ENCODE data around the gene SMIM43.

GRCh38 chr4:121792966-121793365 lies 28.0 kb upstream of the SMIM43 start:
- TF ChIP-seq, protein P1, sequence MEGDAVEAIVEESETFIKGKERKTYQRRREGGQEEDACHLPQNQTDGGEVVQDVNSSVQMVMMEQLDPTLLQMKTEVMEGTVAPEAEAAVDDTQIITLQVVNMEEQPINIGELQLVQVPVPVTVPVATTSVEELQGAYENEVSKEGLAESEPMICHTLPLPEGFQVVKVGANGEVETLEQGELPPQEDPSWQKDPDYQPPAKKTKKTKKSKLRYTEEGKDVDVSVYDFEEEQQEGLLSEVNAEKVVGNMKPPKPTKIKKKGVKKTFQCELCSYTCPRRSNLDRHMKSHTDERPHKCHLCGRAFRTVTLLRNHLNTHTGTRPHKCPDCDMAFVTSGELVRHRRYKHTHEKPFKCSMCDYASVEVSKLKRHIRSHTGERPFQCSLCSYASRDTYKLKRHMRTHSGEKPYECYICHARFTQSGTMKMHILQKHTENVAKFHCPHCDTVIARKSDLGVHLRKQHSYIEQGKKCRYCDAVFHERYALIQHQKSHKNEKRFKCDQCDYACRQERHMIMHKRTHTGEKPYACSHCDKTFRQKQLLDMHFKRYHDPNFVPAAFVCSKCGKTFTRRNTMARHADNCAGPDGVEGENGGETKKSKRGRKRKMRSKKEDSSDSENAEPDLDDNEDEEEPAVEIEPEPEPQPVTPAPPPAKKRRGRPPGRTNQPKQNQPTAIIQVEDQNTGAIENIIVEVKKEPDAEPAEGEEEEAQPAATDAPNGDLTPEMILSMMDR (IDR thresholded peaks at IDR 0.05): no peak
- TF ChIP-seq MAX (IDR thresholded peaks at IDR 0.05; ENCODE audit: low read depth) (no peak), TCF12 (IDR thresholded peaks at IDR 0.05) (no peak), EZH2phosphoT487 (IDR thresholded peaks at IDR 0.05; ENCODE audit: borderline replicate concordance, low read depth) (no peak), RAD21 (IDR thresholded peaks at IDR 0.05; ENCODE audit: low read length) (no peak), YY1 (IDR thresholded peaks at IDR 0.05; ENCODE audit: low read depth) (no peak), JUND (IDR thresholded peaks at IDR 0.05) (no peak), FOXJ3 (CRISPR knock-in tag; IDR thresholded peaks at IDR 0.05) (no peak)
- TF ChIP-seq, protein P2, sequence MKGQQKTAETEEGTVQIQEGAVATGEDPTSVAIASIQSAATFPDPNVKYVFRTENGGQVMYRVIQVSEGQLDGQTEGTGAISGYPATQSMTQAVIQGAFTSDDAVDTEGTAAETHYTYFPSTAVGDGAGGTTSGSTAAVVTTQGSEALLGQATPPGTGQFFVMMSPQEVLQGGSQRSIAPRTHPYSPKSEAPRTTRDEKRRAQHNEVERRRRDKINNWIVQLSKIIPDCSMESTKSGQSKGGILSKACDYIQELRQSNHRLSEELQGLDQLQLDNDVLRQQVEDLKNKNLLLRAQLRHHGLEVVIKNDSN (IDR thresholded peaks at IDR 0.05; ENCODE audit: borderline replicate concordance, low read depth): no peak
- TF ChIP-seq, protein P3, sequence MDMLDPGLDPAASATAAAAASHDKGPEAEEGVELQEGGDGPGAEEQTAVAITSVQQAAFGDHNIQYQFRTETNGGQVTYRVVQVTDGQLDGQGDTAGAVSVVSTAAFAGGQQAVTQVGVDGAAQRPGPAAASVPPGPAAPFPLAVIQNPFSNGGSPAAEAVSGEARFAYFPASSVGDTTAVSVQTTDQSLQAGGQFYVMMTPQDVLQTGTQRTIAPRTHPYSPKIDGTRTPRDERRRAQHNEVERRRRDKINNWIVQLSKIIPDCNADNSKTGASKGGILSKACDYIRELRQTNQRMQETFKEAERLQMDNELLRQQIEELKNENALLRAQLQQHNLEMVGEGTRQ (IDR thresholded peaks at IDR 0.05; ENCODE audit: borderline replicate concordance, low read depth, low read length): no peak
- TF ChIP-seq, protein P4, sequence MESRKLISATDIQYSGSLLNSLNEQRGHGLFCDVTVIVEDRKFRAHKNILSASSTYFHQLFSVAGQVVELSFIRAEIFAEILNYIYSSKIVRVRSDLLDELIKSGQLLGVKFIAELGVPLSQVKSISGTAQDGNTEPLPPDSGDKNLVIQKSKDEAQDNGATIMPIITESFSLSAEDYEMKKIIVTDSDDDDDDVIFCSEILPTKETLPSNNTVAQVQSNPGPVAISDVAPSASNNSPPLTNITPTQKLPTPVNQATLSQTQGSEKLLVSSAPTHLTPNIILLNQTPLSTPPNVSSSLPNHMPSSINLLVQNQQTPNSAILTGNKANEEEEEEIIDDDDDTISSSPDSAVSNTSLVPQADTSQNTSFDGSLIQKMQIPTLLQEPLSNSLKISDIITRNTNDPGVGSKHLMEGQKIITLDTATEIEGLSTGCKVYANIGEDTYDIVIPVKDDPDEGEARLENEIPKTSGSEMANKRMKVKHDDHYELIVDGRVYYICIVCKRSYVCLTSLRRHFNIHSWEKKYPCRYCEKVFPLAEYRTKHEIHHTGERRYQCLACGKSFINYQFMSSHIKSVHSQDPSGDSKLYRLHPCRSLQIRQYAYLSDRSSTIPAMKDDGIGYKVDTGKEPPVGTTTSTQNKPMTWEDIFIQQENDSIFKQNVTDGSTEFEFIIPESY (IDR thresholded peaks at IDR 0.05; ENCODE audit: borderline replicate concordance, low read depth): no peak

Data from SK-N-SH (cell line).